A549 treated with Hydrocortisone at 1 μM for 4 hours (cell line): ENCODE measurements around the gene TEAD3. TPM values are rescaled to one million over a fixed set of nuclear protein-coding genes. Genes with fewer than 3 reads are reported as not detected.

Source experiments
- total RNA-seq: library from RNA; stranded (reverse); fragments of 200-300 nt; extraction: Qiagen RNA extraction; gene quantifications from 5 replicates; pipeline ENCODE4 v1.2.3, GENCODE V29; 2022

The TEAD3 gene
- 5.7 to 8.0 TPM (median 7.6 TPM) in 5 replicates for total RNA-seq

GRCh38 chr6:35496841-35497570 is at the start of gene TEAD3:
TSS of gene TEAD3 (minus strand) at chr6:35497079.

GRCh38 chr6:35512740-35513139 is 15.9 kb upstream of the TEAD3 start, which contains the start of gene TULP1:
TSS of gene TULP1 (minus strand) at chr6:35512896. CDS start at chr6:35512858, 38 bp downstream.

GRCh38 chr6:35468181-35468979 is 28.5 kb downstream of the TEAD3 start, which contains the start of gene RPL10A:
TSS of gene RPL10A (plus strand) at chr6:35468401. CDS start at chr6:35468435, 34 bp downstream.

GRCh38 chr6:35452183-35453090 is 44.4 kb downstream of the TEAD3 start, which contains the start of gene FANCE:
TSS of gene FANCE (plus strand) at chr6:35452338. CDS start at chr6:35452546, 208 bp downstream.

Other genes with a start within 250 kb of the TEAD3 start
- 7.5 to 10.1 TPM (median 9.8 TPM) in 5 replicates for gene ZNF76, start 237.3 kb downstream of the TEAD3 start, total RNA-seq
- 0.07 to 0.26 TPM (median 0.09 TPM) in 3 of 5 replicates, not detected in the others for gene DEF6, start 199.3 kb downstream of the TEAD3 start, total RNA-seq
- 4.9 to 6.6 TPM (median 5.6 TPM) in 5 replicates for gene PPARD, start 154.5 kb downstream of the TEAD3 start, total RNA-seq
- gene FANCE, start 44.7 kb downstream of the TEAD3 start, total RNA-seq = 3.3 to 3.9 TPM (median 3.7 TPM) in 5 replicates
- gene RPL10A, start 28.7 kb downstream of the TEAD3 start, total RNA-seq = 1,438 to 1,588 TPM (median 1,532 TPM) in 5 replicates
- gene TULP1, start 15.8 kb upstream of the TEAD3 start, total RNA-seq = not detected in 5 replicates
- 102 to 165 TPM (median 126 TPM) in 5 replicates for gene FKBP5, start 191.8 kb upstream of the TEAD3 start, total RNA-seq
- 0.52 to 1.0 TPM (median 0.62 TPM) in 5 replicates for gene ARMC12, start 240.0 kb upstream of the TEAD3 start, total RNA-seq